Naive thymus-derived CD4-positive, alpha-beta T cell (primary cell): ENCODE measurements around the gene MINK1. TPM values are rescaled to one million over a fixed set of nuclear protein-coding genes. Genes with fewer than 3 reads are reported as not detected.

ENCODE experiments used
- ATAC-seq: fragments of 150-1000 bp; cut with Tn5 transposase; 2 replicates; pipeline ENCODE4 v1.10.0; 2021; ENCODE audit warnings: mild to moderate bottlenecking, moderate library complexity
- CTCF ChIA-PET: fragments of 350-600 bp; sonication (Branson Sonifier 250); formaldehyde crosslinking; loops from one replicate; lab custom pipeline; 2021; ENCODE audit warnings: antibody characterized with exemption; lab: Charles Lee
- POLR2A ChIA-PET: fragments of 350-600 bp; sonication (Branson Sonifier 250); formaldehyde crosslinking; loops from one replicate; lab custom pipeline; 2021; ENCODE audit warnings: antibody characterized with exemption, inconsistent platforms; lab: Charles Lee
- DNase-seq, 9 donors: peaks; one replicate each; pipeline versions ENCODE4 v3.0.0 to v3.0.0-alpha.2; 2020 to 2022; ENCODE audit warnings: mixed read lengths in 1 of 9
- H3K27ac ChIP-seq: one replicate; pipeline ENCODE4 v1.7.0; 2013; ENCODE audit warnings: mild to moderate bottlenecking, low read depth, low read length, moderate library complexity
- H3K27me3 ChIP-seq, 2 donors: one replicate each; pipeline ENCODE4 v1.7.0; 2013; ENCODE audit warnings: low read length in 2 of 2, mild to moderate bottlenecking in 2 of 2, moderate library complexity in 2 of 2; ENCODE audit not compliant: control insufficient read depth in 2 of 2, insufficient read depth in 2 of 2
- H3K36me3 ChIP-seq, 3 experiments: 1 replicate in 2 of 3; 2 replicates in 1 of 3; pipeline ENCODE4 v1.7.0; 2013; ENCODE audit warnings: low read length in 3 of 3, mild to moderate bottlenecking in 3 of 3, moderate library complexity in 1 of 3; ENCODE audit not compliant: insufficient read depth in 3 of 3, control insufficient read depth in 2 of 3
- H3K4me1 ChIP-seq, 2 donors: one replicate each; pipeline ENCODE4 v1.7.0; 2013; ENCODE audit warnings: low read length in 2 of 2, mild to moderate bottlenecking in 2 of 2, moderate library complexity in 1 of 2; ENCODE audit not compliant: control insufficient read depth in 2 of 2, insufficient read depth in 2 of 2
- H3K4me3 ChIP-seq: 2 replicates; pipeline ENCODE4 v1.7.0; 2013; ENCODE audit warnings: mild to moderate bottlenecking, low read length
- H3K9me3 ChIP-seq, 3 experiments: 1 replicate in 2 of 3; 2 replicates in 1 of 3; pipeline ENCODE4 v1.7.0; 2013; ENCODE audit warnings: low read length in 3 of 3; ENCODE audit not compliant: control insufficient read depth in 2 of 3
- H3K27ac Mint-ChIP-seq, 9 donors: one replicate each; pipeline ENCODE4 v1.8.0; 2020 to 2022; ENCODE audit warnings: mixed read lengths in 9 of 9, mild to moderate bottlenecking in 8 of 9, moderate library complexity in 5 of 9, inconsistent platforms in 2 of 9
- H3K27me3 Mint-ChIP-seq, 5 donors: one replicate each; pipeline ENCODE4 v1.8.0; 2021 to 2022; ENCODE audit warnings: mixed read lengths in 5 of 5, mild to moderate bottlenecking in 1 of 5
- H3K36me3 Mint-ChIP-seq, 5 donors: one replicate each; pipeline ENCODE4 v1.8.0; 2020 to 2022; ENCODE audit warnings: mixed read lengths in 5 of 5, mild to moderate bottlenecking in 3 of 5, inconsistent platforms in 1 of 5
- H3K4me1 Mint-ChIP-seq, 7 donors: one replicate each; pipeline ENCODE4 v1.8.0; 2020 to 2022; ENCODE audit warnings: mixed read lengths in 7 of 7, mild to moderate bottlenecking in 3 of 7, inconsistent platforms in 1 of 7
- H3K4me3 Mint-ChIP-seq, 10 donors: one replicate each; pipeline ENCODE4 v1.8.0; 2020 to 2022; ENCODE audit warnings: mild to moderate bottlenecking in 10 of 10, mixed read lengths in 10 of 10, moderate library complexity in 6 of 10, inconsistent platforms in 2 of 10
- H3K9me3 Mint-ChIP-seq, 11 donors: one replicate each; pipeline ENCODE4 v1.8.0; 2020 to 2022; ENCODE audit warnings: mixed read lengths in 11 of 11, mild to moderate bottlenecking in 4 of 11, inconsistent platforms in 1 of 11, moderate library complexity in 1 of 11
- intact Hi-C, 2 donors: fragments of 100-400 bp; cut with micrococcal nuclease; formaldehyde crosslinking; loops; one replicate each; pipeline ENCODE4 v1.15.1; 2023
- polyA plus RNA-seq, 2 donors: library from polyadenylated mRNA; unstranded; fragments of 300-500 nt; fragmentation: Illumina TruSeq; gene quantifications; one replicate each; pipeline ENCODE4 v1.2.3, GENCODE V29; 2021
- total RNA-seq, 6 experiments: library from RNA in 5 of 6; stranded (reverse) in 5 of 6; gene quantifications; 1 replicate in 5 of 6; 2 replicates in 1 of 6; pipeline ENCODE4 v1.2.3 and lab custom pipeline; 2021 to 2026

The MINK1 gene
- total and polyA plus RNA-seq, 7 experiments from 2014 or later, result 8.3 to 142 (median 102) TPM

DNA sequence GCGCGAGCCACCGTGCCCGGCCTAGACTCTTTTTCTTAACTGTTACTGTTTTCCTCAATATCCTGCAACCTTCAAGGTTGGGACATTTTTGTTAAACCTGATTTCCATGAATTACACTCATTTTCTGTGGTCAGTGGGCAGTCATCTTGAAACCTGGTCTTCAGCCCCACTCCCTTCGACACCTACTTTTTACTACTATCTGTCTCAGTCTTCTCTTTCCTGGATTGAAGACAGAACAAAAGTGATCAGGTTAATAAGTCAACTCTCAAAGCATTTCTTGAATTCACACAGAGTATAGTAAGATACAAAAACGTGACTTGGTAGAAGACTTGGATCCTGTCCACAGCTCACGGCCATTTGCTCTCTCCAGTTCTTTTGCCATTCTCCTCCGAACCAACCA lies 6.1 kb downstream of the MINK1 start:
- Mint-ChIP-seq H3K4me3 (peak overlapping the region in 1 of 10 donors; percentile 31), H3K4me1 (peaks cover 61 to 76% (median 68%) of the 10 kb centered on the region in 7 donors), H3K27ac (peak overlapping the region in 1 of 9 donors; percentile 20), H3K36me3 (peaks cover 0 to 11% (median 5%) of the 10 kb centered on the region in 5 donors), H3K27me3 (no peaks in the 10 kb centered on the region), H3K9me3 (no peaks in the 10 kb centered on the region)
- H3K4me1 ChIP-seq, result peaks cover 20 to 37% of the 10 kb centered on the region in 2 donors
- no peak for DNase-seq
- CTCF ChIA-PET, result interaction anchor here (1.3 kb wide), 1 partner anchor 49 kb away, joined by 3 read pairs; no protein-coding TSS in a partner anchor
- no peak overlapping the region for H3K27ac ChIP-seq
- ATAC-seq, result no peak
- no peaks in the 10 kb centered on the region for H3K9me3 ChIP-seq
- peaks cover 0 to 9% (median 0%) of the 10 kb centered on the region in 3 experiments for H3K36me3 ChIP-seq
- POLR2A ChIA-PET, result no interaction called here
- H3K4me3 ChIP-seq, result no peak overlapping the region
- H3K27me3 ChIP-seq, result no peaks in the 10 kb centered on the region
- intact Hi-C loops, result loop anchor here in 1 of 2 donors (10.0 kb wide), 1 partner anchor 46 kb away; no protein-coding TSS in a partner anchor

DNA sequence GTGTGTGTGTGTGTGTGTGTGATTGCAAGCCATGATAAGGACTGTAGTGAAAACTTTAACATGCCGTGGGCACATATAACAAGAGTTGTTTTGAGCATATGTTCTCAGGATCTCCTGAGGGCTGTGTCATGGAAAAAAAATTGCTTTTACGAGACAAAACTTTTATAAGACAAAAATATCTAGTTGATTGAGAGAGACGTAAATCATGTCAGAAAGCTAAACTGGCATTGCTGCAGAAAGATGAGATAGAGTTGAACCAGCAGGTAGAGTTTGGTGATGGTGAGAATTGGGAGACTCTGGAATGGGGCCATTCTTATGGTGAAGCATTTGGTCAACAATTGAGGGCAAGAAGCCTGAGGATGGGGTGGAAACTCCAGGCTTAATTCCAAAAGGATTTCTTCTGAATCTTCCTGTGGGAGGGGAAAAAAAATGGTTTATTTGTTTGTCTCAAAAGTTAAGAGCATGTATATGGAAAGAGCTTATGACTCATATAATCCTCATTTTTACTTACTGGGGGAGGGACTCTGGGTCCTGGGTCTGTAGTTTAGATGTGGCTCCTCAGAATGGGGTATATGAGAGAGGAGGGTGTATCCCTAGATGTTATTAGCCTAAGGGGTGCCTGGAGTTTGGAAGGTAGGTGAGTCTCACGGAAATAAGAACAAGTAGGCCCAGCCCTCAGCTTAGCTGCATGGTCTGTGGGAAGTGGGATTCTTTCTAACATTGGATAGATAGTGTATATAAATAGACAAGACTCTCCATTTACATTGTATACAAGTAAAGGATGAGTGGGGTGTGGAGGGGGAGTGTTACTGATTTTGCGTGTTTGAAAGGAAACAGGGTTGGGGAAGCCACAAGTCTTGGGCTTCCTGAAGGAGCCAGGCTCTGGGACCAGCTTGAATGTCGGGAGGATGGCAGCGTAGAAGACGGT lies 7.1 kb downstream of the MINK1 start:
- Histone ChIP-seq H3K27me3 (no peaks in the 10 kb centered on the region), H3K36me3 (peaks cover 0 to 11% (median 0%) of the 10 kb centered on the region in 3 experiments), H3K27ac (no peak overlapping the region), H3K9me3 (no peaks in the 10 kb centered on the region), H3K4me1 (peaks cover 20 to 26% of the 10 kb centered on the region in 2 donors), H3K4me3 (no peak overlapping the region)
- H3K4me1 Mint-ChIP-seq, result peaks cover 50 to 77% (median 65%) of the 10 kb centered on the region in 7 donors
- ATAC-seq (no peak), DNase-seq (no peak)
- peak overlapping the region in 4 of 9 donors; percentile 12 to 47 (median 24) for H3K27ac Mint-ChIP-seq
- peak overlapping the region in 6 of 10 donors; percentile 14 to 44 (median 34) for H3K4me3 Mint-ChIP-seq
- no peaks in the 10 kb centered on the region for H3K9me3 Mint-ChIP-seq
- intact Hi-C loops, result loop anchor here in 1 of 2 donors (10.0 kb wide), 1 partner anchor 45 kb away; no protein-coding TSS in a partner anchor
- H3K36me3 Mint-ChIP-seq, result peaks cover 0 to 14% (median 10%) of the 10 kb centered on the region in 5 donors
- H3K27me3 Mint-ChIP-seq, result no peaks in the 10 kb centered on the region
- ChIA-PET CTCF (interaction anchor here (0.9 kb wide), 1 partner anchor 203 kb away, joined by 3 read pairs; no protein-coding TSS in a partner anchor), POLR2A (interaction anchor here (0.7 kb wide), 1 partner anchor 545 kb away, joined by 3 read pairs; no protein-coding TSS in a partner anchor)

DNA sequence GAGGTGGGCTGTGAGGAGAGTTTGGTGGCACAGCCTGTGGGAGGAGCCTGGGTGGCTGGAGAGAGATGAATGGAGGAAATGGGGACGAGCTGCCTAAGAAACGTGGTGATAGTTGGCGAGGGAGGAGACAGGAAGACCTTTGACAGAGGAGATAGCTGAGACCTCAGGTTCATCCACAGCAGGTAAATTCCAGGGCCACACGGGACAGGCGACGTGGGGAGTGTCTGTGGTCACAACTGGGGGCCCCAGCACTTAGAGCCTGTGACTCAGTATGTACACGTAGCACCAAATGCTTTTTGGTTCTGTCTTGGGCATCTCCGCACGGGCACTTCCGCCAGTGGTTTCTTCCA lies 7.7 kb downstream of the MINK1 start:
- Mint-ChIP-seq H3K9me3 (no peaks in the 10 kb centered on the region), H3K27ac (peak overlapping the region in 4 of 9 donors; percentile 1 to 47 (median 20))
- CTCF ChIA-PET, result no interaction called here

DNA sequence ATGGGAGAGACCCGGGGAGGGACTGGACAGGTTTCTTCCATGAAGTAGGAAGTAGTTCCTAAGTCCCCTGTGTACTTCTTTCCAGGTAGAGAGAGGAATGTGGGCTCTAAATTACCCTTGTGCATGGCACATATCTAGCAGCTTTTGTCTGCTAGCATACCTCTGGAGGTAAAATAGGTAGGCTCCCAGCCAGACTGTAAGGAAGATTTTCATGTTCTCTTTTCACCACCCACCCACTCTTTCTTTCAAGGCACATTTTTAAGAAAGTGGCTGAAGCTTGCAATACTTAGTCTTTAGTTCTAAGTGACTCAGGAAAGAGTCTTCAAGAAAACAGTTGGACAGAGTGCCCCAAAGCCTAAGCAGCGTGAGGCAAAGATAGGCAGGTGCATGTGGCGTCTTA lies 9.2 kb downstream of the MINK1 start:
- Mint-ChIP-seq H3K4me1 (peaks cover 46 to 72% (median 59%) of the 10 kb centered on the region in 7 donors), H3K27me3 (no peaks in the 10 kb centered on the region), H3K27ac (no peak overlapping the region), H3K36me3 (peaks cover 0 to 20% (median 10%) of the 10 kb centered on the region in 5 donors), H3K4me3 (no peak overlapping the region), H3K9me3 (no peaks in the 10 kb centered on the region)
- Histone ChIP-seq H3K27me3 (no peaks in the 10 kb centered on the region), H3K4me3 (no peak overlapping the region), H3K27ac (no peak overlapping the region), H3K36me3 (peaks cover 0 to 11% (median 0%) of the 10 kb centered on the region in 3 experiments), H3K4me1 (peaks cover 13 to 15% of the 10 kb centered on the region in 2 donors), H3K9me3 (no peaks in the 10 kb centered on the region)
- no peak for DNase-seq
- intact Hi-C loops, result no loop called here
- CTCF ChIA-PET, result no interaction called here
- POLR2A ChIA-PET, result no interaction called here
- ATAC-seq, result no peak

More for the DNA sequence above, 7.7 kb downstream of the MINK1 start:
- Histone ChIP-seq H3K27ac (no peak overlapping the region), H3K27me3 (no peaks in the 10 kb centered on the region), H3K9me3 (no peaks in the 10 kb centered on the region), H3K4me3 (no peak overlapping the region), H3K4me1 (peaks cover 16 to 20% of the 10 kb centered on the region in 2 donors), H3K36me3 (peaks cover 0 to 11% (median 0%) of the 10 kb centered on the region in 3 experiments)
- H3K4me1 Mint-ChIP-seq, result peaks cover 46 to 74% (median 62%) of the 10 kb centered on the region in 7 donors
- POLR2A ChIA-PET, result interaction anchor here (0.7 kb wide), 1 partner anchor 545 kb away, joined by 3 read pairs; no protein-coding TSS in a partner anchor
- H3K4me3 Mint-ChIP-seq, result peak overlapping the region in 6 of 10 donors; percentile 14 to 44 (median 34)
- ATAC-seq (no peak), DNase-seq (no peak)
- no peaks in the 10 kb centered on the region for H3K27me3 Mint-ChIP-seq
- intact Hi-C loops, result no loop called here
- peaks cover 0 to 16% (median 10%) of the 10 kb centered on the region in 5 donors for H3K36me3 Mint-ChIP-seq

GRCh38 chr17:4843321-4844000 lies 10.3 kb downstream of the MINK1 start:
- H3K36me3 ChIP-seq, result peaks cover 0 to 3% (median 0%) of the 10 kb centered on the region in 3 experiments
- H3K36me3 Mint-ChIP-seq, result peaks cover 0 to 16% (median 5%) of the 10 kb centered on the region in 5 donors
- H3K27ac ChIP-seq, result no peak overlapping the region
- no peak for DNase-seq
- H3K27me3 ChIP-seq, result no peaks in the 10 kb centered on the region
- no peak for ATAC-seq
- POLR2A ChIA-PET, result no interaction called here
- no peak overlapping the region for H3K4me3 ChIP-seq
- H3K9me3 Mint-ChIP-seq, result no peaks in the 10 kb centered on the region
- intact Hi-C loops, result no loop called here
- H3K4me1 ChIP-seq, result peaks cover 11 to 15% of the 10 kb centered on the region in 2 donors
- no peak overlapping the region for H3K27ac Mint-ChIP-seq
- no peaks in the 10 kb centered on the region for H3K9me3 ChIP-seq
- CTCF ChIA-PET, result no interaction called here
- H3K4me3 Mint-ChIP-seq, result no peak overlapping the region
- no peaks in the 10 kb centered on the region for H3K27me3 Mint-ChIP-seq
- H3K4me1 Mint-ChIP-seq, result peaks cover 42 to 68% (median 57%) of the 10 kb centered on the region in 7 donors

DNA sequence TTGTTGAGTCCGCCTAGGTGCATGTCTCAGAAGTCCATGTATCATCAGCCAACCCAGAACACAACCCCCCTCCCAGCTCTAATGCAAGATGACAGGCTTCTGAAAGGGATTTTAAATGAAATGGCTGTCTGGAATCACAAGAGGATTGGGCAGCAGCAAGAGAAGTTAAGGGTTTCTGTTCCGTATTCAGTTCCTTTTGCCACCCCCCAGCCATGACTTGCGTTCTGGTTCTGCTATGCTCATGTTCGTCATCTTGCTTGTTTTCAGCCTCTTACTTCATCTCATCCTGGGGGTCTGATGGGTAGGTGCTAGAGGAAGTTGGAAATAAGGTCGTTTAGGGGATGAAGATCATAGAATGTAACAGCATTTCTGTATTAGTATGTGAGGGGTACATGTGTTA lies 12.0 kb downstream of the MINK1 start:
- Mint-ChIP-seq H3K4me1 (peaks cover 36 to 63% (median 50%) of the 10 kb centered on the region in 7 donors), H3K9me3 (no peaks in the 10 kb centered on the region), H3K4me3 (no peak overlapping the region), H3K27me3 (no peaks in the 10 kb centered on the region), H3K27ac (no peak overlapping the region), H3K36me3 (peaks cover 0 to 16% (median 5%) of the 10 kb centered on the region in 5 donors)
- Histone ChIP-seq H3K36me3 (peaks cover 0 to 3% (median 0%) of the 10 kb centered on the region in 3 experiments), H3K4me3 (no peak overlapping the region), H3K9me3 (no peaks in the 10 kb centered on the region), H3K27me3 (no peaks in the 10 kb centered on the region), H3K27ac (no peak overlapping the region), H3K4me1 (peaks cover 6 to 9% of the 10 kb centered on the region in 2 donors)
- DNase-seq (no peak), ATAC-seq (peak; percentile 85)
- ChIA-PET POLR2A (no interaction called here), CTCF (no interaction called here)
- intact Hi-C loops, result no loop called here
